Upper lobe of left lung (tissue), 6 donors: ENCODE data around the gene TULP3. TPM values are rescaled to one million over a fixed set of nuclear protein-coding genes. Genes with fewer than 3 reads are reported as not detected.

Source experiments
- ATAC-seq, 2 donors: fragments of 200-7000 bp; cut with Tn5 transposase; one replicate each; pipeline ENCODE4 v1.9.1; 2022; ENCODE audit warnings: mild to moderate bottlenecking in 2 of 2, moderate library complexity in 2 of 2; ENCODE audit not compliant: low FRiP score in 2 of 2
- DNase-seq, 2 donors: peaks; one replicate each; pipeline ENCODE4 v3.0.0-alpha.2; 2019 to 2020
- H3K27ac ChIP-seq, 4 donors: fragments of 200-600 bp; sonication (generic); one replicate each; pipeline ENCODE4 v1.5.1; 2016 to 2019
- H3K27me3 ChIP-seq, 4 donors: fragments of 200-600 bp; sonication (generic); one replicate each; pipeline ENCODE4 v1.5.1; 2017 to 2019
- H3K36me3 ChIP-seq, 4 donors: fragments of 200-600 bp; sonication (generic); one replicate each; pipeline ENCODE4 v1.5.1; 2016 to 2019
- H3K4me1 ChIP-seq, 4 donors: fragments of 200-600 bp; sonication (generic); one replicate each; pipeline ENCODE4 v1.5.1; 2018 to 2019
- H3K4me3 ChIP-seq, 4 donors: fragments of 200-600 bp; sonication (generic); one replicate each; pipeline ENCODE4 v1.5.1; 2017 to 2019; ENCODE audit warnings: mild to moderate bottlenecking in 2 of 4, moderate library complexity in 1 of 4
- H3K9me3 ChIP-seq, 4 donors: fragments of 200-600 bp; sonication (generic); one replicate each; pipeline ENCODE4 v1.5.1; 2018 to 2019
- CTCF ChIP-seq, 6 experiments: fragments of 450-650 bp in 4 of 6; fragments of 200-600 bp in 2 of 6; sonication (generic) in 2 of 6; IDR thresholded peaks; one replicate each; pipeline ENCODE4 v1.5.1; 2016 to 2019; ENCODE audit warnings: antibody characterized with exemption in 6 of 6
- EP300 ChIP-seq, 4 donors: sonication (generic); formaldehyde crosslinking; IDR thresholded peaks; one replicate each; pipeline ENCODE4 v1.5.1; 2017; ENCODE audit warnings: antibody characterized with exemption in 4 of 4, control low read depth in 2 of 4
- POLR2A ChIP-seq, 4 donors: fragments of 450-650 bp; IDR thresholded peaks; one replicate each; pipeline ENCODE4 v1.5.1; 2016 to 2017; ENCODE audit warnings: antibody characterized with exemption in 4 of 4, mild to moderate bottlenecking in 2 of 4
- POLR2AphosphoS5 ChIP-seq, 2 donors: sonication (generic); formaldehyde crosslinking; IDR thresholded peaks; one replicate each; pipeline ENCODE4 v1.5.1; 2017; ENCODE audit warnings: antibody characterized with exemption in 2 of 2
- WGBS, 2 donors: methylation state at CpG; one replicate each; pipeline ENCODE4 v1.1.5; 2017 to 2018; 5-methylcytosine and 5-hydroxymethylcytosine counted together
- total RNA-seq, 6 donors: library from RNA; depleted of rRNA in 4 of 6; stranded (reverse); fragments of >200 nt in 4 of 6; gene quantifications; one replicate each; pipeline versions ENCODE4 v1.1.0 to v1.2.1, GENCODE V29; 2016 to 2021
- donor health status: DM: no; HTN: no; CAD: no; lungs with moderate emphysema.
- donor health status: DM: no; HTN: yes; CAD: no; lungs with severe emphysema.

TULP3 gene
- total RNA-seq, 6 donors from 2014 or later, result 10.5 to 24.3 (median 16.6) TPM

- TF ChIP-seq POLR2AphosphoS5 (IDR thresholded peaks at IDR 0.05), result no peak
- 82 to 87% methylated on average over 8 of the region's 8 CpGs for WGBS, 2 donors
- Histone ChIP-seq H3K9me3 (no peaks in the 10 kb centered on the region), H3K27me3 (no peaks in the 10 kb centered on the region), H3K36me3 (peaks cover 0 to 42% (median 25%) of the 10 kb centered on the region in 4 donors), H3K27ac (no peak overlapping the region), H3K4me3 (no peak overlapping the region), H3K4me1 (peaks cover 3 to 6% (median 5%) of the 10 kb centered on the region in 4 donors)
- DNase-seq (no peak), ATAC-seq (no peak)
Observed at GRCh38 chr12:2941524-2941923, 50.8 kb downstream of the TULP3 start.

- peaks cover 3 to 6% (median 5%) of the 10 kb centered on the region in 4 donors for H3K4me1 ChIP-seq
- H3K4me3 ChIP-seq, result no peak overlapping the region
- WGBS, 2 donors, result 43 to 46% methylated on average over 19 to 24 of the region's 24 CpGs
- peak; percentile 66 to 68 for ATAC-seq
- peaks cover 0 to 20% (median 8%) of the 10 kb centered on the region in 4 donors for H3K36me3 ChIP-seq
- DNase-seq, result peak in 1 of 2 donors; percentile 66
- no peak overlapping the region for H3K27ac ChIP-seq
- H3K9me3 ChIP-seq, result no peaks in the 10 kb centered on the region
- no peaks in the 10 kb centered on the region for H3K27me3 ChIP-seq
- no peak for TF ChIP-seq POLR2A (IDR thresholded peaks at IDR 0.05)
- peak; percentile 51 to 80 (median 64) for TF ChIP-seq CTCF (IDR thresholded peaks at IDR 0.05)
Observed at GRCh38 chr12:2944401-2945047, 53.8 kb downstream of the TULP3 start.

GRCh38 chr12:2949411-2949810, 58.7 kb downstream of the TULP3 start:
- no peak overlapping the region for H3K4me3 ChIP-seq
- H3K27me3 ChIP-seq, result no peaks in the 10 kb centered on the region
- no peaks in the 10 kb centered on the region for H3K9me3 ChIP-seq
- peaks cover 3 to 5% (median 4%) of the 10 kb centered on the region in 4 donors for H3K4me1 ChIP-seq
- ATAC-seq, result no peak
- H3K36me3 ChIP-seq, result no peaks in the 10 kb centered on the region
- TF ChIP-seq POLR2AphosphoS5 (IDR thresholded peaks at IDR 0.05) (no peak), CTCF (IDR thresholded peaks at IDR 0.05) (no peak), EP300 (IDR thresholded peaks at IDR 0.05) (no peak), POLR2A (IDR thresholded peaks at IDR 0.05) (no peak)
- H3K27ac ChIP-seq, result no peak overlapping the region
- DNase-seq, result no peak
- WGBS, 2 donors, result 83 to 91% methylated on average over 4 of the region's 4 CpGs

GRCh38 chr12:2955888-2956287, 65.2 kb downstream of the TULP3 start:
- Histone ChIP-seq H3K36me3 (no peaks in the 10 kb centered on the region), H3K9me3 (no peaks in the 10 kb centered on the region), H3K27me3 (no peaks in the 10 kb centered on the region), H3K4me1 (peaks cover 13 to 30% (median 17%) of the 10 kb centered on the region in 4 donors), H3K27ac (no peak overlapping the region), H3K4me3 (no peak overlapping the region)
- ATAC-seq, result no peak
- no peak for TF ChIP-seq POLR2A (IDR thresholded peaks at IDR 0.05)
- TF ChIP-seq CTCF (IDR thresholded peaks at IDR 0.05), result no peak
- TF ChIP-seq POLR2AphosphoS5 (IDR thresholded peaks at IDR 0.05), result no peak
- TF ChIP-seq EP300 (IDR thresholded peaks at IDR 0.05), result no peak
- no peak for DNase-seq
- 89 to 94% methylated on average over 1 of the region's 1 CpG for WGBS, 2 donors

- ATAC-seq, result no peak
- Histone ChIP-seq H3K27me3 (no peaks in the 10 kb centered on the region), H3K4me3 (peak overlapping the region; percentile 64 to 76 (median 66)), H3K27ac (peak overlapping the region; percentile 82 to 92 (median 88)), H3K4me1 (peaks cover 13 to 47% (median 21%) of the 10 kb centered on the region in 4 donors), H3K9me3 (no peaks in the 10 kb centered on the region), H3K36me3 (no peaks in the 10 kb centered on the region)
- 62% methylated on average over 11 of the region's 11 CpGs for WGBS, 2 donors
- DNase-seq, result no peak
- no peak for TF ChIP-seq POLR2A (IDR thresholded peaks at IDR 0.05)
- peak in 2 of 6 experiments; percentile 11 to 24 for TF ChIP-seq CTCF (IDR thresholded peaks at IDR 0.05)
Observed at GRCh38 chr12:2957816-2958431, 67.2 kb downstream of the TULP3 start.
